Coronary artery (tissue), 2 donors: Measurements from ENCODE around the gene FPGS.

Source experiments
- DNase-seq: peaks from one replicate; pipeline ENCODE4 v3.0.0-alpha.2; 2017; ENCODE audit warnings: low spot score
- H3K27ac ChIP-seq, 2 donors: fragments of 200-600 bp; sonication (generic); one replicate each; pipeline ENCODE4 v1.5.1; 2016 to 2019
- H3K4me3 ChIP-seq: fragments of 200-600 bp; sonication (generic); 2 replicates; pipeline ENCODE4 v1.5.1; 2016; ENCODE audit warnings: mild to moderate bottlenecking, moderate library complexity
- TF ChIP-seq, protein P1 (sequence below): fragments of 200-600 bp; sonication (generic); IDR thresholded peaks from one replicate; pipeline ENCODE4 v1.5.1; 2019; ENCODE audit warnings: antibody characterized with exemption

FPGS gene

GRCh38 chr9:127815512-127816361 is 13.1 kb downstream of the FPGS start:
- TF ChIP-seq, protein P1, sequence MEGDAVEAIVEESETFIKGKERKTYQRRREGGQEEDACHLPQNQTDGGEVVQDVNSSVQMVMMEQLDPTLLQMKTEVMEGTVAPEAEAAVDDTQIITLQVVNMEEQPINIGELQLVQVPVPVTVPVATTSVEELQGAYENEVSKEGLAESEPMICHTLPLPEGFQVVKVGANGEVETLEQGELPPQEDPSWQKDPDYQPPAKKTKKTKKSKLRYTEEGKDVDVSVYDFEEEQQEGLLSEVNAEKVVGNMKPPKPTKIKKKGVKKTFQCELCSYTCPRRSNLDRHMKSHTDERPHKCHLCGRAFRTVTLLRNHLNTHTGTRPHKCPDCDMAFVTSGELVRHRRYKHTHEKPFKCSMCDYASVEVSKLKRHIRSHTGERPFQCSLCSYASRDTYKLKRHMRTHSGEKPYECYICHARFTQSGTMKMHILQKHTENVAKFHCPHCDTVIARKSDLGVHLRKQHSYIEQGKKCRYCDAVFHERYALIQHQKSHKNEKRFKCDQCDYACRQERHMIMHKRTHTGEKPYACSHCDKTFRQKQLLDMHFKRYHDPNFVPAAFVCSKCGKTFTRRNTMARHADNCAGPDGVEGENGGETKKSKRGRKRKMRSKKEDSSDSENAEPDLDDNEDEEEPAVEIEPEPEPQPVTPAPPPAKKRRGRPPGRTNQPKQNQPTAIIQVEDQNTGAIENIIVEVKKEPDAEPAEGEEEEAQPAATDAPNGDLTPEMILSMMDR = no peak
- DNase-seq = no peak
- Histone ChIP-seq H3K4me3 (no peak overlapping the region), H3K27ac (peak overlapping the region in 1 of 2 donors; percentile 27)

DNA sequence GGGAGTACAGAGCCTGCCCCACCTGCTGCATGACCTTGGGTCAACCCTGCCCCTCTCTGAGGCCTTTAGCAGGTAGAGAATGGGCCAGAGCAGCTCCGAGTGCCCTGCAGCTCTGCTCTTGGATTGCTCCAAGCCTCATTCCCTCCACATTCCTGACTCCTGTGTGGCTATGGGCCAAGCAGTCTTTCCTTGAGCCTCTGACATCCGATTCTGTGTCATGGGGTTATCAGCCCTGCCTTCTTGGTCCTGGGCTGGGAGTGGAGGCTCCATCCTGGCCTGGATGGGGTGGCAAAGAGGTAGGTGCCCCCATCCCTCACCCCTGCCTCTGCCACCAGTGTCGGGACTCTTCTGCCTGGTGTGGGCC is 13.7 kb downstream of the FPGS start:
- TF ChIP-seq, protein P1 = no peak
- DNase-seq = no peak
- Histone ChIP-seq H3K4me3 (no peak overlapping the region), H3K27ac (peak overlapping the region in 1 of 2 donors; percentile 27)

DNA sequence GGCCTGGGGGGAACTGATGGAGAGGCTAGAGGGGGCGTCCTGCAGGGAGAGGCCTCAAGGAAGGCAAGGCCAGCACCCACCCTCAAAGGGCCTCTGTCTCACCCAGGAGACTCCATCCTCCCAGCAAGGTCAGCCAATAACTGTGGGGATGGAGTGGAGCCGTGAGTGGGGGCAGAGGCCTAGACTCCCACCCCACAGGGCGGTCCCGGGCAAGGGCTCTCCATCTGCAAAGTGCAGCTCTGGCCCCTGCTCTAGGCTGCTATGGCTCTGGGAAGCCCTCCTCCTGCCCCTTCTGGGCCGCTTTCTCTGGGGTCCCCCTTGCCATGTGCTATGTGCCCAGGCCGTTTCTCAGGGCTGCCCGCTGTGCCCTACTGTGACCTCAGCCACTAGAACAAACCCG is 14.0 kb downstream of the FPGS start:
- TF ChIP-seq, protein P1 = no peak
- DNase-seq = no peak
- Histone ChIP-seq H3K27ac (peak overlapping the region in 1 of 2 donors; percentile 27), H3K4me3 (no peak overlapping the region)

GRCh38 chr9:127817881-127818434 is 15.3 kb downstream of the FPGS start:
- Histone ChIP-seq H3K4me3 (no peak overlapping the region), H3K27ac (peak overlapping the region in 1 of 2 donors; percentile 27)
- no peak for DNase-seq
- TF ChIP-seq, protein P1 = no peak

DNA sequence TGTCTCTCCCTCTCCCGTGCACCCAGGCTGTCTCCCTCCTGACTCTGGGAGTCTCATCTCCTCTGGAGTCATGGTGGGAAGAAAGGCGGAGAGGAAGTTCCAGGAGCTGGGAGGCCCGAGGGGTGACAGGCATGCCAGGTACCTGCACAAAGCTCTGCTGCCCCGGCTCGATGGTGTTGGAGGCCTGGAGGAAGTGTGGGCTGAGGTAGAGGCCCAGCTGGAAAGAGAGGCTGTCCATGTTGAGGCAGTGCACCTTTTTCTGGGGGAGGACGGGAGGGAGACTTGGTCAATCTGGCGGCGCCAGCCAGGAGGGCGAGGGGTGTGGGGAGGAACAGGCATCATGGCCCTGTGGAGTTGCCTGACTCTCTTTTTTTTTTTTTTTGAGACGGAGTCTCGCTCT is 15.9 kb downstream of the FPGS start:
- no peak overlapping the region for H3K4me3 ChIP-seq
- peak overlapping the region in 1 of 2 donors; percentile 27 for H3K27ac ChIP-seq
- TF ChIP-seq, protein P1 = no peak
- no peak for DNase-seq

DNA sequence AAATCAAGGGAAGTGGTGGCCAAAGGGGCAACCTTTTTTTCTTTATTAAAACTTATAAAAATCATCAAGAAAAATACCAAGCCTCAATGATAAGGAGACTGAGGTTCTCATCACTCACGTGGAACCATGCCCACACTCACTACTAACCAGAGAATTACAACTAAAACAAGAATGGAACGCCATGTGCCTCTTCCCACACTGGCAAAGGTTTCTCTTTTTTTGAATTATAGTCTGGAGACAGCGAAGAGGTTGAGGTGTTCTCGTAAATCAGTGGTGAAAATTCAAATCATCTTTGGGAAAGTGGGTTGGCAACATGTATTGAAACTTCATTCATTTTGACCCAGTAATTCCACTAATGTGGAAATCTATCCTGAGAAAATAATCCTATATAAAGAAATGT is 19.4 kb downstream of the FPGS start:
- TF ChIP-seq, protein P1 = no peak
- DNase-seq = no peak
- Histone ChIP-seq H3K4me3 (no peak overlapping the region), H3K27ac (no peak overlapping the region)
